ENCODE measurements around the gene TLNRD1. TPM values are rescaled to one million over a fixed set of nuclear protein-coding genes. Genes with fewer than 3 reads are reported as not detected.
"Not testable (repeated sequence)": the region's sequence is repeated elsewhere in the genome, so short reads cannot be mapped to it uniquely, and the experiment has no call there.

TLNRD1 gene
- total RNA-seq, 2 donors from 2014 or later, result 19.3 to 25.4 TPM

- Histone ChIP-seq H3K27me3 (replicated peaks; ENCODE audit: insufficient read depth) (no peaks in the 10 kb centered on the region), H3K36me3 (no peaks in the 10 kb centered on the region), H3K27ac (no peak overlapping the region), H3K4me3 (no peak overlapping the region), H3K4me1 (replicated peaks) (no peaks in the 10 kb centered on the region), H3K9me3 (no peaks in the 10 kb centered on the region)
- no peak for DNase-seq (ENCODE audit: low spot score)
- TF ChIP-seq POLR2AphosphoS5 (IDR thresholded peaks at IDR 0.05) (no peak), POLR2A (IDR thresholded peaks at IDR 0.05) (no peak), CTCF (IDR thresholded peaks at IDR 0.05) (no peak)
- intact Hi-C loops (cut with DNase I), result no loop called here
- 89% methylated on average over 2 of the region's 2 CpGs for WGBS
Measured at GRCh38 chr15:80957556-80957955, 43.2 kb upstream of the TLNRD1 start.

- TF ChIP-seq POLR2A (IDR thresholded peaks at IDR 0.05), result no peak
- no peak for TF ChIP-seq CTCF (IDR thresholded peaks at IDR 0.05)
- no peak for TF ChIP-seq POLR2AphosphoS5 (IDR thresholded peaks at IDR 0.05)
- H3K4me3 ChIP-seq, result no peak overlapping the region
- no peaks in the 10 kb centered on the region for H3K27me3 ChIP-seq (replicated peaks; ENCODE audit: insufficient read depth)
- intact Hi-C loops (cut with DNase I), result no loop called here
- H3K9me3 ChIP-seq, result no peaks in the 10 kb centered on the region
- 95% methylated on average over 2 of the region's 2 CpGs for WGBS
- no peak for DNase-seq (ENCODE audit: low spot score)
- no peaks in the 10 kb centered on the region for H3K4me1 ChIP-seq (replicated peaks)
- H3K36me3 ChIP-seq, result no peaks in the 10 kb centered on the region
- no peak overlapping the region for H3K27ac ChIP-seq
Measured at GRCh38 chr15:80957976-80958375, 42.7 kb upstream of the TLNRD1 start.

- TF ChIP-seq POLR2AphosphoS5 (IDR thresholded peaks at IDR 0.05), result no peak
- no peak for TF ChIP-seq POLR2A (IDR thresholded peaks at IDR 0.05)
- TF ChIP-seq CTCF (IDR thresholded peaks at IDR 0.05), result no peak
- H3K36me3 ChIP-seq, result no peaks in the 10 kb centered on the region
- no peaks in the 10 kb centered on the region for H3K27me3 ChIP-seq (replicated peaks; ENCODE audit: insufficient read depth)
- H3K4me1 ChIP-seq (replicated peaks), result no peaks in the 10 kb centered on the region
- no peaks in the 10 kb centered on the region for H3K9me3 ChIP-seq
- DNase-seq (ENCODE audit: low spot score), result no peak
- intact Hi-C loops (cut with DNase I), result no loop called here
- WGBS, result 98% methylated on average over 9 of the region's 9 CpGs
- H3K4me3 ChIP-seq, result no peak overlapping the region
- no peak overlapping the region for H3K27ac ChIP-seq
Measured at GRCh38 chr15:80958818-80959495, 41.8 kb upstream of the TLNRD1 start.

- intact Hi-C loops (cut with DNase I); H3K27me3 ChIP-seq (replicated peaks; ENCODE audit: insufficient read depth); H3K27ac ChIP-seq; H3K36me3 ChIP-seq; DNase-seq (ENCODE audit: low spot score); H3K4me3 ChIP-seq; H3K4me1 ChIP-seq (replicated peaks); H3K9me3 ChIP-seq: not testable (repeated sequence)
Measured at GRCh38 chr15:80965454-80965853, 35.3 kb upstream of the TLNRD1 start.

GRCh38 chr15:80966431-80967197 is 34.1 kb upstream of the TLNRD1 start:
- Histone ChIP-seq H3K27me3 (replicated peaks; ENCODE audit: insufficient read depth) (no peaks in the 10 kb centered on the region), H3K4me1 (replicated peaks) (no peaks in the 10 kb centered on the region), H3K9me3 (no peaks in the 10 kb centered on the region), H3K36me3 (no peaks in the 10 kb centered on the region), H3K27ac (no peak overlapping the region), H3K4me3 (no peak overlapping the region)
- no peak for DNase-seq (ENCODE audit: low spot score)
- TF ChIP-seq POLR2AphosphoS5 (IDR thresholded peaks at IDR 0.05) (no peak), CTCF (IDR thresholded peaks at IDR 0.05) (no peak), POLR2A (IDR thresholded peaks at IDR 0.05) (no peak)
- WGBS, result 90% methylated on average over 8 of the region's 8 CpGs
- intact Hi-C loops (cut with DNase I), result no loop called here
